Memory B cell (primary cell): ENCODE measurements around the gene PDE4B.

Source experiments
- ATAC-seq: fragments of 150-1000 bp; cut with Tn5 transposase; 2 replicates; pipeline ENCODE4 v1.10.0; 2021; ENCODE audit warnings: low read depth, mild to moderate bottlenecking, moderate library complexity
- DNase-seq, 2 donors: peaks; one replicate each; pipeline ENCODE4 v3.0.0; 2022; ENCODE audit warnings: low spot score in 2 of 2
- H3K27ac Mint-ChIP-seq: one replicate; pipeline ENCODE4 v1.8.0; 2022; ENCODE audit warnings: mild to moderate bottlenecking, moderate library complexity, mixed read lengths
- H3K27me3 Mint-ChIP-seq: one replicate; pipeline ENCODE4 v1.8.0; 2022; ENCODE audit warnings: mixed read lengths
- H3K36me3 Mint-ChIP-seq: one replicate; pipeline ENCODE4 v1.8.0; 2022; ENCODE audit warnings: mild to moderate bottlenecking, mixed read lengths
- H3K4me1 Mint-ChIP-seq: one replicate; pipeline ENCODE4 v1.8.0; 2022; ENCODE audit warnings: mixed read lengths
- H3K4me3 Mint-ChIP-seq: one replicate; pipeline ENCODE4 v1.8.0; 2022; ENCODE audit warnings: mild to moderate bottlenecking, moderate library complexity, mixed read lengths
- H3K9me3 Mint-ChIP-seq: one replicate; pipeline ENCODE4 v1.8.0; 2022; ENCODE audit warnings: mixed read lengths

The PDE4B gene

DNA sequence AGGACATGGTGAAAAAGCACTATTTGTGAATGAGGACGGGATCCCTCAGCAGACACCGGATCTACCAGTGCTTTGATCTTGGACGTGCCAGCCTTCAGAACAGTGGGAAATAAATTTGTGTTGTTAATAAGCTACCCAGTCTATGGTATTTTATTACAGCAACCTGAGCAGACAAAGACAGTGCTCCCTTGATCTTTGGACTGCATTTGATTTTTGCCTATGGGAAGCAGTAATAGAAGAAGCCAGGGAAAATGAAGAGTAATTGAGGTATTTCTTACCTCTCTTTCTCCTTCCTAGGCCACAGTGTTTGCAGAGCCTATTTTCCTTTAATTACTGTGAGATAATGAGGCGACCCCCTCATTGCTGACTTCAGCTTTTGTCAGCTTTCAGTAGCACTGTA lies 87.9 kb downstream of the PDE4B start:
- no peaks in the 10 kb centered on the region for H3K36me3 Mint-ChIP-seq
- H3K4me3 Mint-ChIP-seq = no peak overlapping the region
- DNase-seq (no peak), ATAC-seq (no peak)
- H3K27me3 Mint-ChIP-seq = no peaks in the 10 kb centered on the region
- H3K9me3 Mint-ChIP-seq = no peaks in the 10 kb centered on the region
- H3K4me1 Mint-ChIP-seq = no peaks in the 10 kb centered on the region
- no peak overlapping the region for H3K27ac Mint-ChIP-seq

DNA sequence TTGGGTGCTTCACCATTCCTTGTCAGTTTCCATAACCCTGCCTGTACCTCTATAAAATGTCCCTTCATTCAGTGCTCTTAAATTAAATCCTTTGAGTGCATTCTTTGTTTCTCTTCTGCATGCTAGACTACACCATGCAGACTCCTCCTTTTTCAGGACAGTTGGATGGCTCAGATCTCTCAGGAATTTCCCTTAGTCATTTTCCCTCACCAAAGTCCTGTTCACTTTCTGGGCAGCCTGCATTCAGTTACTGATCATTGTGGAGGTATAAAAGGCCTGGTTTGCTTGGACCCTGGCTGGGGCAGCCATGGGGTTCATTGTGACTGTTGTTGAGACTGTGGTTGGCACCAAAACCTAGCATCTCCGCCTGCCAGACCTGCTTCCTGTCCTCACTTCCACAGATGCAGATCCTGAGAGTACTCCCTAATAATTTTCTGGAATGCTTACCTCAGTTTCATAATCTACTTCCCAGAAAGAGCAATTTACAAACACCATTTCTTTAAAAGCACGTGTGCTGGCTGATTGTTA lies 88.4 kb downstream of the PDE4B start:
- no peaks in the 10 kb centered on the region for H3K9me3 Mint-ChIP-seq
- H3K4me1 Mint-ChIP-seq = no peaks in the 10 kb centered on the region
- no peak overlapping the region for H3K4me3 Mint-ChIP-seq
- no peak overlapping the region for H3K27ac Mint-ChIP-seq
- ATAC-seq = no peak
- no peaks in the 10 kb centered on the region for H3K36me3 Mint-ChIP-seq
- no peak for DNase-seq
- H3K27me3 Mint-ChIP-seq = no peaks in the 10 kb centered on the region

DNA sequence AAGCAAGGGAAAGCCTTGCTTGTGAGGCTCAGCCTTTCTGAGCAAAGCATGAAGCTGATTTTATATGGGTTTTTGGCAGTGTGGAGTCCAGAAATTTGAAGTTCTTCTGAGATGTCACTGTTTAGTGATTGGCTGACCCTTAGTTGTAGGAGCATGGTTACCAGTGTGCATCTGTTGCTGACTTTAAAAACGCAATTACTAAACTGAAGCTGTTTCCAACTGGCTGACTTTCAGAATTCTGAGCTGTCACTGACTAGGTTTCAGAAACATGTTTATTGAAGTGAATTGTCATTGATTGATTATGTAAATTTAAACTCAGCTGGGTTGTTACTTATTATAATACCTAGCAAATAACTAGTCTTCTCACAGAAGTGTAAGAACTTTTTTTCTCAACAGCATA lies 89.4 kb downstream of the PDE4B start:
- H3K9me3 Mint-ChIP-seq = no peaks in the 10 kb centered on the region
- no peak for ATAC-seq
- H3K4me1 Mint-ChIP-seq = no peaks in the 10 kb centered on the region
- H3K36me3 Mint-ChIP-seq = no peaks in the 10 kb centered on the region
- no peak overlapping the region for H3K4me3 Mint-ChIP-seq
- no peaks in the 10 kb centered on the region for H3K27me3 Mint-ChIP-seq
- no peak for DNase-seq
- no peak overlapping the region for H3K27ac Mint-ChIP-seq

DNA sequence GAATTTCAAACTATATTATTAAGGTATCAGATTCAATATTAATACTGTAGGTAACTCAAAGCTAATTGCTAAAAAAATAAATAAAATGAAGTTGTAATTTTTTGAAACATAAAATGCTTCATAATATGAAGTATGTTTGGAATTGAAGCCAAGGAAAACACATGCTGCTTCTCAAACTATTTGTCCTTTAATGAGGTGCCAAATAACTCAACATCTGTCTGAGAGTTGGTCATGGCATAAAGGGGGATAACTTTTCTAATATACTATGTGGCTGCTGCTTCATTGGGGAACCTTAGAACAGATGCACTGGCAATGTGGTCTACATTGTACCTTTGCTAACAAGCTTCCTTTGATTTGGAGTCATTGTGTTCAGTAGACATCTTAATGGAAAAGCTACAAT lies 96.7 kb downstream of the PDE4B start:
- ATAC-seq (no peak), DNase-seq (no peak)
- Mint-ChIP-seq H3K4me1 (no peaks in the 10 kb centered on the region), H3K36me3 (no peaks in the 10 kb centered on the region), H3K27me3 (peaks cover 2% of the 10 kb centered on the region), H3K4me3 (no peak overlapping the region), H3K27ac (no peak overlapping the region), H3K9me3 (peaks cover 7% of the 10 kb centered on the region)

DNA sequence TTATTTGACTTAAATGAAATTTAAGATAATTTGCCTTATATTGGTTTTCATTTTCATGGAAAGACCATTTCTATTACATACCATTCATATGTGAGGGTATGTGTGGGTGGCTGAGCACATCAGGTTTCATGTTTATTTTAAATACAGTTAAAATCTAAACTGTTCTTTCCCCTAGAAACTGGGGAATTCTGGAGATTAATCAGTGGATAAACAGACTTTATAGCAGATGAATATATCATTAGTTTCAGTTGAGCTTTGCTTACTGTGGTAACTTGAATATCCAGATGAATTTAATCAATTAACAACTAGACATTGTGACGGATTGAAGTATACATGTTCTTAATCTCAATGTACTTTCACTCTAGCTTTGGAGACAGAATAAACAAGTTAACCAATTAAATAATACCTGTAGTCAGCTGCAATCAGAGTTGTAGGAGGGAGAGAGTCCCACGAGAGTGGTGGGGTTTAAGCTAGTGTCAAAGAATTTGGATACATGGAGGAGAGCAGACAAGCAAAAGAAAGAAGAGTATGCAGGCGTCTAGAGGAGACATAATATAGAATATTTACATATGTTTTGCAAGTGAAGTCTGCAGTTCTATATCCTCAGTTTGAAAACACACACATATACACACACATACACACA lies 97.6 kb downstream of the PDE4B start:
- ATAC-seq (no peak), DNase-seq (no peak)
- H3K4me1 Mint-ChIP-seq = no peaks in the 10 kb centered on the region
- no peak overlapping the region for H3K4me3 Mint-ChIP-seq
- H3K9me3 Mint-ChIP-seq = peaks cover 7% of the 10 kb centered on the region
- no peaks in the 10 kb centered on the region for H3K36me3 Mint-ChIP-seq
- H3K27ac Mint-ChIP-seq = no peak overlapping the region
- H3K27me3 Mint-ChIP-seq = peaks cover 2% of the 10 kb centered on the region

DNA sequence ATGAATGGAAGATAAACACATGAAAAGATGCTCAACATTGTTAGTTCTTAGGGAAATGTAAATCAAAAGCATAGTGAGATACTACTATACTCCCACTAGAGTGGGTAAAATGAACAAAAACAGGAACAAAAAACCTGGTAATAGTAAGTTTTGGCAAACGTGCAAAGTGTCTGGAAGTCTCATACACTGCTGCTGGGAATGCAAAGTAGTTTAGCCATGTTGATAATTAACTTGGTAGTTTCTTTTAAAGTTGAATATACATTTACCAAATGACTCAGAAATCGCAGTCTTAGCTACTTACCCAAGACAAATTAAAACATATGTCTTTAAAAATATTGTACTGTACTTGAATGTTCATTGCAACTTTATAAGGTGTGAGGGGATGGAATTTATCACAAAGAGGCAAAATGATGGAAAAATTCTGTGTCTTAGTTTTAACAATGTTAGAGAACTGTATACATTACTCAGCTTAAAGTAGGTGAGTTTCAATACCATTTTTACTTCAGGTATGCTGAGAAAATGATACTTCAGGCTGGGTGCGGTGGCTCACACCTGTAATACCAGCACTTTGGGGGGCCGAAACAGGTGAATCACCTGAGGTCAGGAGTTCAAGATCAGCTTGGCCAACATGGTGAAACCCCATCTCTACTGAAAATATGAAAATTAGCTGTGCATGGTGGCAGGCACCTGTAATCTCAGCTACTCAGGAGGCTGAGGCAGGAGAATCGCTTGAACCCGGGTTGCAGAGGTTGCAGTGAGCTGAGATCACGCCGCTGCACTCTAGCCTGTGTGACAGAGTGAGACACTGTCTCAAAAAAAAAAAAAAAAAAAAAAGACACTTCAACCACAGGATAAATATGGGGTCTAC lies 102.3 kb downstream of the PDE4B start:
- H3K27me3 Mint-ChIP-seq = peaks cover 2% of the 10 kb centered on the region
- DNase-seq (no peak), ATAC-seq (no peak)
- H3K27ac Mint-ChIP-seq = no peak overlapping the region
- H3K4me1 Mint-ChIP-seq = no peaks in the 10 kb centered on the region
- no peak overlapping the region for H3K4me3 Mint-ChIP-seq
- H3K9me3 Mint-ChIP-seq = peaks cover 5% of the 10 kb centered on the region
- H3K36me3 Mint-ChIP-seq = no peaks in the 10 kb centered on the region

DNA sequence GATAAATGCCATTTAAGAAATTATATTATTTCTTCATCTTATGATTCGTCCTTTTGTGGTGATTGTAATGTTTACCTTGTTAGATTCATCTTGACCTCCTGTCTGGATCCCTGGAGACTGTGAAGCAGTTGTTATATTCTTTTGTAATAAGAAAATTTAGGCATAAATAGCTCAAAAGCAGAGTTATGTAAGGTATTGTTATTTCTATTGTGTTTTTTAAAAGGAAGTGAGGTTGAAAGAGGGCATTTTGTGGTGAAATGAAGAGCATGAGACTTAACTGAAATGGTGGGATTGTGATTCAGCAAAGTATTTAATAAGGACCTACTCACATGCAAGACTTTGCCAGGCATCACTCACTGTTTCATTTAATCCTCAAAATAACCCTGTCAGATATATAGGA lies 104.0 kb downstream of the PDE4B start:
- Mint-ChIP-seq H3K36me3 (no peaks in the 10 kb centered on the region), H3K4me1 (no peaks in the 10 kb centered on the region), H3K9me3 (peaks cover 5% of the 10 kb centered on the region), H3K4me3 (no peak overlapping the region), H3K27me3 (no peaks in the 10 kb centered on the region), H3K27ac (no peak overlapping the region)
- ATAC-seq (no peak), DNase-seq (no peak)

DNA sequence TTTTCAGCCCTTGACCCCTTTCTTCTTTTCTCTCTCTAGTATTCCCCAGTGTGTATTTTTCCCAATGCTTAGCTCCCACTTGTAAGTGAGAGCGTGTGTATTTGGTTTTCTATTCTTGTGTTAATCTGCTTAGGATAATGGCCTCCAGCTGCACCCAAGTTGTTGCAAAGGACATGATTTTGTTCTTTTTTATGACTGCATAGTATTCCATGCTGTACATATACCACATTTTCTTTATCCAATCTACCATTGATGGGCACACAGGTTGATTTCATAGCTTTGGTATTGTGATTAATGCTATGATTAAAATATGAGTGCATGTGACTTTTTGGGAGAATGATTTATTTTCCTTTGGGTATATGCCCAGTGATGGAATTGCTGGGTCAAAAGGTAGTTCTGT lies 104.8 kb downstream of the PDE4B start:
- Mint-ChIP-seq H3K9me3 (peaks cover 5% of the 10 kb centered on the region), H3K4me3 (no peak overlapping the region)

DNA sequence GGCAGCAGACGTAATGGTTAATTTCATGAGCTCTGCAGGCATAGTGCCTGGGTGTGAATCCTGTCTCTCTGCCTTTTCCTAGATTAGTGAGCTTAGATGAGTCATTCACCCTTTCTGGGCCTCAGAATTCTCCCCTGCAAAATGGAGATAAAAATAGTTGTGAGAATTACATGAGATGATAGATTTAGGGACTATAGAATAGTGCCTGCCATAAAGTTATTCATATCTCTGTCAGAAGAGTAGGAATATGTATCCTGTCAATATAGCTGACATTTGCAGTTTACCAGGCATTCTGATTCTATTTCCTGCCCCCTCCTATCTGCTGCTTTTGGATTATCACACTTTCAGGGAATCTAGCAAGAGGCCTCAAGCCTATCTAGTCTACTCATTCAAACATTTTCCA lies 112.0 kb downstream of the PDE4B start:
- H3K4me1 Mint-ChIP-seq = no peaks in the 10 kb centered on the region
- ATAC-seq = no peak
- no peaks in the 10 kb centered on the region for H3K36me3 Mint-ChIP-seq
- no peak overlapping the region for H3K27ac Mint-ChIP-seq
- no peak overlapping the region for H3K4me3 Mint-ChIP-seq
- H3K27me3 Mint-ChIP-seq = peaks cover 1% of the 10 kb centered on the region
- DNase-seq = no peak
- H3K9me3 Mint-ChIP-seq = no peaks in the 10 kb centered on the region

More for the DNA sequence above, 104.8 kb downstream of the PDE4B start:
- no peak for ATAC-seq
- no peaks in the 10 kb centered on the region for H3K27me3 Mint-ChIP-seq
- no peaks in the 10 kb centered on the region for H3K4me1 Mint-ChIP-seq
- H3K36me3 Mint-ChIP-seq = no peaks in the 10 kb centered on the region
- DNase-seq = no peak
- no peak overlapping the region for H3K27ac Mint-ChIP-seq

DNA sequence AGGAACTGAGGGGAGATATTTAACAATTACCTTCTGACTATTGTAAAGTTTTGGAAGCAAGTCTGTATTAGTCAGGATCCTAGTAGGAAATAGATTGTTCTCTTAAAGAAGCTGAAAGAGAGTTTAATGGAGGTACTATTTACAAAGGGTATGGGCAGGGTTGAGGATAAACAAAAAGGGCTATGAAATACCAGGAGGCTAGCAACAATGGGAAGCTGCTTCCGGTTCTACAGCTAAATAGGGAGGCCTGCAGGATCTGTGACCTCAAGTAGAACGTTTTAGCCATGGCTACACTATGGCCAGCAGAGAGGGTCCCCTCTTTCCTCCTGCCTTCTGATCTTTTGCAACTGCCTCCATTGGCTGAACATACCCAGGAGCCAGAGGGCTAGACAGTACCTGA lies 117.7 kb downstream of the PDE4B start:
- Mint-ChIP-seq H3K36me3 (no peaks in the 10 kb centered on the region), H3K27ac (no peak overlapping the region), H3K27me3 (peaks cover 1% of the 10 kb centered on the region), H3K9me3 (no peaks in the 10 kb centered on the region), H3K4me3 (no peak overlapping the region), H3K4me1 (no peaks in the 10 kb centered on the region)
- ATAC-seq = no peak
- no peak for DNase-seq

DNA sequence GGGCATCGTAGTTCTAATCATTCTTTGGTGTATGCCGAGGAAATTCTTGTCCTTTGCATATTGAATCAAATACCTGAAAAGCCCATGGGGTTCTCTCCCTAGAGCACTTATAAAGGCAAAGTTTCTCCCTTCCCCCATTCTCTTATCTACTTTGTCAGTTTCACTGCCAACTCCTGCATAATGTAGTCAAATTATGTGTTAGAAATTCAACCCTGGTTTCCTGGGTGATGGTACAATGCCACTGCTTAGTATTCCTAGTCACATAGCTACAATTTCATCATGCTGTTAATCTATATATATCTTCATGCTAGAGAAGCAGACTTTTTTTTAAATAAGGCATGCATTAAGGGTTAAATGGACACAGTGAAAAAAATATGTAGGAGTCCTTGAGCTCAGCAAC lies 119.0 kb downstream of the PDE4B start:
- Mint-ChIP-seq H3K27ac (no peak overlapping the region), H3K4me1 (no peaks in the 10 kb centered on the region), H3K27me3 (peaks cover 1% of the 10 kb centered on the region), H3K9me3 (no peaks in the 10 kb centered on the region), H3K4me3 (no peak overlapping the region), H3K36me3 (no peaks in the 10 kb centered on the region)
- ATAC-seq (no peak), DNase-seq (no peak)

DNA sequence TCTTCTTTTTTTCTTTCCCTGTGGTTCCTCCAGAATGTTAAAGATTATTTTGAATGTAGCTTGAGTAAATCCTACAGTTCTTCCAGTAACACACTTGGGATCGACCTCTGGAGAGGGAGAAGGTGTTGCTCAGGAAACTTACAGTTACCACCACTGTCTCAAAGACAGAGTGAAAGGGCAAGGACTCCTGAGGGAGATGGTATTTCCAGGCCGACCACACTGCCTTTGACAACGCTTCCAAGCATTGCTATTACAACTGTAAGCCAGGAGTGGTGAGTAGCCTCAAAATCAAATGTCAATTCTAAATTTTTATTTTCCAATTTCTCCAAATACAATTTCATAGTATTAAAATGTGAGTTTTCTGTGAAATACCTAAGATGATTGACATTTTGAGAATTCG lies 125.9 kb downstream of the PDE4B start:
- Mint-ChIP-seq H3K4me1 (no peaks in the 10 kb centered on the region), H3K27me3 (no peaks in the 10 kb centered on the region), H3K36me3 (no peaks in the 10 kb centered on the region), H3K9me3 (no peaks in the 10 kb centered on the region), H3K27ac (no peak overlapping the region), H3K4me3 (no peak overlapping the region)
- ATAC-seq = no peak
- no peak for DNase-seq

DNA sequence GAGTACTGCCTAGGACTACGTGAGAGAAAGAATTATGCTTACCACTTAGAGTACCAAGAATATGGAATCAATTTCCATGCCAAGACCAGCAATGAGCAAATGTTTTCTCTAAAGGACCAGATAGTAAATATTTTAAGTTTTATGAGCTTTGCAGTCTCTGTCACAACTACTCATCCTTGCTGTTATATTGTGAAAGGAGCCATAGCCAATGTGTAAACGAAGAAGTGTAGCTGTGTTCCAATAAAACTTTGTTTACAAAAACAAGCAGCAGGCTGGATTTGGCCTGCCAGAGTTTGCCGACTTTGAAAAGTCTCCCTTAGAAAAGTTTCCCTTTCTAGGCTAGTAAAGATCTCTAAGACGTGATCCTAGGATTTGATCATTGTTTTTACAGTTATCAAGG lies 128.8 kb downstream of the PDE4B start:
- no peaks in the 10 kb centered on the region for H3K4me1 Mint-ChIP-seq
- ATAC-seq = no peak
- no peaks in the 10 kb centered on the region for H3K36me3 Mint-ChIP-seq
- no peaks in the 10 kb centered on the region for H3K9me3 Mint-ChIP-seq
- no peak overlapping the region for H3K4me3 Mint-ChIP-seq
- DNase-seq = no peak
- no peaks in the 10 kb centered on the region for H3K27me3 Mint-ChIP-seq
- no peak overlapping the region for H3K27ac Mint-ChIP-seq

DNA sequence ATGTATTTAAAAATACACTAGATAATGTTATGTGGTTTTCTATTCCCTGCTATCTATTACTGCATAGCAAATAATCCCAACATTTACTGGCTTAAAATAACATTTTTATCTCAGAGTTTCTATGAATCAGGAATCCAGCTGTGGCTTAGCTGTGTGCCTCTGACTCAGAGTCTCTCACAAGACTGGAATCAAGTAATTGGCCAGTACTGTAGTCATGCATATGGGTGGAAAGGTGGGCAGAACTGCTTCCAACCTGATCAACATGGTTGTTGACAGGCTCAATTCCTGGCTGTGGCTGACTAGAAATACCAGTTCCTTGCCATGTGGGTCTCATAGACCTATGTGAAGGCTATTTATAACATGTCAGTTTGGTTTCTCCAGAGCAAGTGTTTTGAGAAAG lies 131.8 kb downstream of the PDE4B start:
- Mint-ChIP-seq H3K4me3 (no peak overlapping the region), H3K36me3 (no peaks in the 10 kb centered on the region), H3K9me3 (no peaks in the 10 kb centered on the region), H3K27ac (no peak overlapping the region), H3K27me3 (peaks cover 3% of the 10 kb centered on the region), H3K4me1 (no peaks in the 10 kb centered on the region)
- DNase-seq = no peak
- ATAC-seq = no peak

DNA sequence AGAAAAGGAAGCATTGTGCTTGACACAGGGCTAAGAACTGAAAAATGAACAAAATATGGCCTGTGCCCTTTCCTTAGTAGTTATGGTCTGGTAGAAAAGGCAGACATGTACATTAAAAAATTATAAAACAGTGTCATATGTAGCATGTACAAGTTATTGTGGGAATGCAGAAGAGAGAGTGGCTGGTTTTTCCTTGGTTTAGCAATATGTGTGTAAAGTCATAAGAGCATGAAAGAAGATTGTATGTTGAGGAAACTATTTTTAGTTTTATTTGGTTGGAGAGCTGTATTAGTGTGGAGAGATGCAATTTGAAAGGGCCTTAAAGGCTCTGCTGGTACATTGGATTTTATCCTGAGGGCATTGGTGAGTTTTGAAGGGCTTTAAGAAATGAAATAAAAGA lies 145.8 kb downstream of the PDE4B start:
- Mint-ChIP-seq H3K9me3 (no peaks in the 10 kb centered on the region), H3K4me1 (no peaks in the 10 kb centered on the region), H3K27ac (no peak overlapping the region), H3K36me3 (no peaks in the 10 kb centered on the region), H3K4me3 (no peak overlapping the region), H3K27me3 (no peaks in the 10 kb centered on the region)
- no peak for DNase-seq
- no peak for ATAC-seq
